Duodenal mucosa (tissue), 2 donors: ENCODE measurements around the gene ITIH4.

Experiments
- H3K27ac ChIP-seq: one replicate; pipeline ENCODE4 v1.7.0; 2013; ENCODE audit warnings: low read depth, low read length
- H3K27me3 ChIP-seq, 2 donors: one replicate each; pipeline ENCODE4 v1.7.0; 2013; ENCODE audit warnings: low read length in 2 of 2, control low read depth in 1 of 2; ENCODE audit not compliant: insufficient read depth in 2 of 2, control insufficient read depth in 1 of 2
- H3K36me3 ChIP-seq, 2 donors: one replicate each; pipeline ENCODE4 v1.7.0; 2013; ENCODE audit warnings: low read length in 2 of 2, control low read depth in 1 of 2; ENCODE audit not compliant: insufficient read depth in 2 of 2, control insufficient read depth in 1 of 2
- H3K4me1 ChIP-seq, 2 donors: one replicate each; pipeline ENCODE4 v1.7.0; 2013; ENCODE audit warnings: low read length in 2 of 2, control low read depth in 1 of 2; ENCODE audit not compliant: insufficient read depth in 2 of 2, control insufficient read depth in 1 of 2
- H3K4me3 ChIP-seq, 2 donors: one replicate each; pipeline ENCODE4 v1.7.0; 2013; ENCODE audit warnings: low read length in 2 of 2, low read depth in 1 of 2
- H3K9ac ChIP-seq, 2 donors: one replicate each; pipeline ENCODE4 v1.7.0; 2013; ENCODE audit warnings: low read length in 2 of 2, low read depth in 1 of 2
- H3K9me3 ChIP-seq, 2 donors: one replicate each; pipeline ENCODE4 v1.7.0; 2013; ENCODE audit warnings: low read length in 2 of 2, control low read depth in 1 of 2; ENCODE audit not compliant: control insufficient read depth in 1 of 2

Gene ITIH4

GRCh38 chr3:52822363-52822762 lies 8.1 kb downstream of the ITIH4 start:
- H3K27ac ChIP-seq = no peak overlapping the region
- no peaks in the 10 kb centered on the region for H3K36me3 ChIP-seq
- no peaks in the 10 kb centered on the region for H3K9me3 ChIP-seq
- H3K27me3 ChIP-seq = no peaks in the 10 kb centered on the region
- no peak overlapping the region for H3K9ac ChIP-seq
- no peaks in the 10 kb centered on the region for H3K4me1 ChIP-seq
- H3K4me3 ChIP-seq = no peak overlapping the region

DNA sequence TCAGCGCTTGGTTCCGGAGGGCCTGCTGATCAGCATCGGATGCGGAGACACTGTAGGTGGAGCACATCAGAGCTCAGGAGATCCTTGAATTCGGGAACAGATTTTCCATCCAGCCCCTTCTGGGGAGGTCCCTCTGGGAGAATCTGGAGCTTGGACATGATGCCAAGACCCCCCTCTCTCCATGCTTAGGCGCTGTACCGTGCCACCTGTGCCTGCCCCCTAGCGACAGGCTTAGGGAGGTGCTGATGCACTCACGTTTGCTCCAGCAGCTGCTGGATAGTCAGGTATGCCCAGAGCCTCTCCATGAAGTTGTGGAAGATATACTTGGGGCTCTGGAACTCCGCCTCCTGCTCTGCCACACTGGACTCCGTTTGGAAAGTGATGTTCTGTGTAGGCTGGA lies 9.7 kb downstream of the ITIH4 start:
- no peaks in the 10 kb centered on the region for H3K27me3 ChIP-seq
- H3K9ac ChIP-seq = no peak overlapping the region
- no peak overlapping the region for H3K27ac ChIP-seq
- no peak overlapping the region for H3K4me3 ChIP-seq
- H3K4me1 ChIP-seq = no peaks in the 10 kb centered on the region
- H3K36me3 ChIP-seq = no peaks in the 10 kb centered on the region
- no peaks in the 10 kb centered on the region for H3K9me3 ChIP-seq

GRCh38 chr3:52819936-52820335 lies 10.5 kb downstream of the ITIH4 start:
- no peaks in the 10 kb centered on the region for H3K9me3 ChIP-seq
- no peaks in the 10 kb centered on the region for H3K36me3 ChIP-seq
- no peak overlapping the region for H3K4me3 ChIP-seq
- H3K9ac ChIP-seq = no peak overlapping the region
- H3K4me1 ChIP-seq = no peaks in the 10 kb centered on the region
- no peak overlapping the region for H3K27ac ChIP-seq
- H3K27me3 ChIP-seq = no peaks in the 10 kb centered on the region

DNA sequence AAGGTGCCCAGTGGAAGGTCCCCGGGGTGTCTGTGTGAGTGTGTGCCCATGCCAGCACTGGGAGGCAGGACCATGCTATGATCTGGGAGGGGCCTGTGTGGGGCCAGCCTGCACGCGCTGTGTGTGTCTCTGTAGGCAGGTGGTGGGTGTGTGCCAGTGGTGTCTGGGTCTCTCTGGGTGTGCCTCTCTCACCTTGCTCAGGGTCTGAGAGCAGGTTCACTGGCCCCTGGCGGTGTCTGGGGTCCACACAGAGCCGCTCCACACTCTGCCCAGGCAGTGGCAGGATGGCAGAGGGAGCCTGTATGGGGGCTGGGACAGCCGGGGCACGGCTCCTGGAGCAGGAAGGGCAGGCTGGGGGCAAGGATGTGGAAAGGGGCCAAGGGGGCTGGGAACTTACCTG lies 12.6 kb downstream of the ITIH4 start:
- Histone ChIP-seq H3K27ac (no peak overlapping the region), H3K36me3 (no peaks in the 10 kb centered on the region), H3K4me3 (no peak overlapping the region), H3K9me3 (no peaks in the 10 kb centered on the region), H3K27me3 (no peaks in the 10 kb centered on the region), H3K9ac (no peak overlapping the region), H3K4me1 (no peaks in the 10 kb centered on the region)

- Histone ChIP-seq H3K27ac (no peak overlapping the region), H3K27me3 (no peaks in the 10 kb centered on the region), H3K4me1 (no peaks in the 10 kb centered on the region), H3K4me3 (no peak overlapping the region), H3K9ac (no peak overlapping the region), H3K9me3 (no peaks in the 10 kb centered on the region), H3K36me3 (no peaks in the 10 kb centered on the region)
Observed at GRCh38 chr3:52817221-52817620, 13.3 kb downstream of the ITIH4 start.

DNA sequence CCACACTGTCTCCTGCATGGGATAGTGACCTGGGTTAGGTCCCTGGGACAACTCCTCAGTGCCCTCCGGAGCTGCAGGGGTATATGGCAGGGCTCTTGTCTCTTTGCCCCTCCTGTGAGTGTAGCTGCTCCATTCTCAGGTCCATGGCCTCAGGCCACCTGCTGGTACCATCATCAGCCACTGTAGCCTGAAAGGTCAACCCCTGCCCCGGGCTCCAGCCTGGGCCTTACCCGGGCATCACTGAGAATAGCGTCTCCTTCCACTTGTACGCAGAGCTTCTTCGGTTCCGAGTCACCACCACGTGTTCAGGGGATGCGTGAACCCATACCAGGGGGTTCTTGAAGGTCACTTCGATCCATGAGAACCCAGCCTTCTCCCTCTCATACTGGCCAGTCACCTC lies 13.8 kb downstream of the ITIH4 start:
- H3K27ac ChIP-seq = no peak overlapping the region
- no peaks in the 10 kb centered on the region for H3K27me3 ChIP-seq
- no peaks in the 10 kb centered on the region for H3K9me3 ChIP-seq
- no peak overlapping the region for H3K9ac ChIP-seq
- H3K4me1 ChIP-seq = no peaks in the 10 kb centered on the region
- H3K36me3 ChIP-seq = no peaks in the 10 kb centered on the region
- H3K4me3 ChIP-seq = no peak overlapping the region

GRCh38 chr3:52816199-52816598 lies 14.3 kb downstream of the ITIH4 start:
- no peaks in the 10 kb centered on the region for H3K4me1 ChIP-seq
- H3K4me3 ChIP-seq = no peak overlapping the region
- no peaks in the 10 kb centered on the region for H3K9me3 ChIP-seq
- no peaks in the 10 kb centered on the region for H3K27me3 ChIP-seq
- no peak overlapping the region for H3K27ac ChIP-seq
- H3K9ac ChIP-seq = no peak overlapping the region
- no peaks in the 10 kb centered on the region for H3K36me3 ChIP-seq

GRCh38 chr3:52813810-52814209 lies 16.7 kb downstream of the ITIH4 start:
- no peaks in the 10 kb centered on the region for H3K4me1 ChIP-seq
- H3K36me3 ChIP-seq = no peaks in the 10 kb centered on the region
- no peak overlapping the region for H3K27ac ChIP-seq
- H3K27me3 ChIP-seq = no peaks in the 10 kb centered on the region
- no peak overlapping the region for H3K9ac ChIP-seq
- H3K9me3 ChIP-seq = no peaks in the 10 kb centered on the region
- no peak overlapping the region for H3K4me3 ChIP-seq

DNA sequence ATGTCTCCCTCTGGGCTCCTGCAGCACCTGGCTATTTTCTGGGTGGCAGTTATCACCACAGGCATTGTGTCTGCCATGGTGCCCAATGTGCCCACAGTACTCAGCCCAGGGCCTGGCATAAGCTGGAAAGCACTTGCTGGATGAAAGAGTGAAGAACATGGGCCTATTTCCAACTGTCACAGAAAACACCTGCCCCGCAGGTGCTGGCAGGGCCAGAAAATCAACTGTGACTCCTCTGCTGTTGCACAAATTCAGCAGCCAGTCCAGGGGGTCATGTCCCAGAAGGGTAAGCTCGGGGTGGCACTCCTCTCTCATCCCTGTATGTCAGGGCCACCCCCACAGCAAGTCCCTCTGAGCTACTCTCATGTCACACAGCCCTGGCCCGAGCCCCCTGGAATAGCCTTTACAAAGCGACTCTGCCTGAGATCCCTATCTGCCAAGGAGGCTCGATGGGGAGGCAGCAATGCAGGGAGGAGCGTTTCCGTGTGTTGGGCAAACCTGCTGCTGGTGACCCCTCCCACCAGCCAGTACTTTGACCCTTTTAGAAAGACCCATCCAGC lies 18.9 kb downstream of the ITIH4 start:
- no peaks in the 10 kb centered on the region for H3K27me3 ChIP-seq
- H3K9ac ChIP-seq = no peak overlapping the region
- H3K4me3 ChIP-seq = no peak overlapping the region
- H3K9me3 ChIP-seq = no peaks in the 10 kb centered on the region
- no peaks in the 10 kb centered on the region for H3K36me3 ChIP-seq
- H3K27ac ChIP-seq = no peak overlapping the region
- no peaks in the 10 kb centered on the region for H3K4me1 ChIP-seq

GRCh38 chr3:52810923-52811322 lies 19.5 kb downstream of the ITIH4 start:
- no peak overlapping the region for H3K9ac ChIP-seq
- no peaks in the 10 kb centered on the region for H3K4me1 ChIP-seq
- H3K4me3 ChIP-seq = no peak overlapping the region
- H3K27me3 ChIP-seq = no peaks in the 10 kb centered on the region
- no peak overlapping the region for H3K27ac ChIP-seq
- H3K9me3 ChIP-seq = no peaks in the 10 kb centered on the region
- H3K36me3 ChIP-seq = no peaks in the 10 kb centered on the region
